Activated naive CD4-positive, alpha-beta T cell treated with anti-CD3 and anti-CD28 coated beads for 36 hours (primary cell): ENCODE measurements around the gene NDUFAF7. TPM values are rescaled to one million over a fixed set of nuclear protein-coding genes. Genes with fewer than 3 reads are reported as not detected.
"Not testable (repeated sequence)": the region's sequence is repeated elsewhere in the genome, so short reads cannot be mapped to it uniquely, and the experiment has no call there.

Source experiments
- CTCF ChIA-PET: fragments of 350-600 bp; sonication (Branson Sonifier 250); formaldehyde crosslinking; loops from one replicate; lab custom pipeline; 2021; ENCODE audit warnings: antibody characterized with exemption; lab: Charles Lee
- DNase-seq: peaks from one replicate; pipeline ENCODE4 v3.0.0-alpha.2; 2020
- H3K27ac Mint-ChIP-seq: one replicate; pipeline ENCODE4 v1.8.0; 2021; ENCODE audit warnings: mild to moderate bottlenecking, mixed read lengths
- H3K27me3 Mint-ChIP-seq: one replicate; pipeline ENCODE4 v1.8.0; 2021; ENCODE audit warnings: low read depth, mixed read lengths
- H3K36me3 Mint-ChIP-seq: one replicate; pipeline ENCODE4 v1.8.0; 2021; ENCODE audit warnings: low read depth, mixed read lengths
- H3K4me1 Mint-ChIP-seq: one replicate; pipeline ENCODE4 v1.8.0; 2021; ENCODE audit warnings: low read depth, mixed read lengths
- H3K4me3 Mint-ChIP-seq: one replicate; pipeline ENCODE4 v1.8.0; 2021; ENCODE audit warnings: mild to moderate bottlenecking, moderate library complexity, mixed read lengths
- H3K9me3 Mint-ChIP-seq: one replicate; pipeline ENCODE4 v1.8.0; 2021; ENCODE audit warnings: mixed read lengths
- intact Hi-C: fragments of 100-400 bp; cut with micrococcal nuclease; formaldehyde crosslinking; loops from one replicate; pipeline ENCODE4 v1.15.1; 2023
- total RNA-seq, 2 experiments: library from RNA; stranded (reverse); gene quantifications; one replicate each; pipeline ENCODE4 v1.2.3, GENCODE V29; 2021

The NDUFAF7 gene
- total RNA-seq, 2 experiments from 2014 or later: 17.5 to 18.2 TPM

GRCh38 chr2:37224063-37224462, 7.4 kb upstream of the NDUFAF7 start:
- no peak overlapping the region for H3K27ac Mint-ChIP-seq
- no peak for DNase-seq
- peaks cover 56% of the 10 kb centered on the region for H3K36me3 Mint-ChIP-seq
- CTCF ChIA-PET: no interaction called here
- H3K4me1 Mint-ChIP-seq: peaks cover 56% of the 10 kb centered on the region
- intact Hi-C loops: no loop called here
- H3K9me3 Mint-ChIP-seq: no peaks in the 10 kb centered on the region
- H3K4me3 Mint-ChIP-seq: no peak overlapping the region
- H3K27me3 Mint-ChIP-seq: no peaks in the 10 kb centered on the region

- H3K9me3 Mint-ChIP-seq, CTCF ChIA-PET, intact Hi-C loops, H3K27me3 Mint-ChIP-seq, DNase-seq, H3K4me3 Mint-ChIP-seq: not testable (repeated sequence)
- Mint-ChIP-seq H3K27ac (peak overlapping the region; percentile 52), H3K36me3 (peaks cover 56% of the 10 kb centered on the region), H3K4me1 (peaks cover 65% of the 10 kb centered on the region)
Measured at GRCh38 chr2:37225129-37225528, 6.3 kb upstream of the NDUFAF7 start.

GRCh38 chr2:37226863-37227262, 4.6 kb upstream of the NDUFAF7 start:
- Mint-ChIP-seq H3K4me1 (peaks cover 65% of the 10 kb centered on the region), H3K27me3 (no peaks in the 10 kb centered on the region), H3K36me3 (peaks cover 40% of the 10 kb centered on the region), H3K27ac (no peak overlapping the region), H3K4me3 (peak overlapping the region; percentile 6), H3K9me3 (no peaks in the 10 kb centered on the region)
- CTCF ChIA-PET: no interaction called here
- intact Hi-C loops: no loop called here
- no peak for DNase-seq

- intact Hi-C loops: no loop called here
- Mint-ChIP-seq H3K27me3 (no peaks in the 10 kb centered on the region), H3K4me3 (no peak overlapping the region), H3K27ac (no peak overlapping the region), H3K36me3 (peaks cover 29% of the 10 kb centered on the region), H3K9me3 (no peaks in the 10 kb centered on the region), H3K4me1 (peaks cover 49% of the 10 kb centered on the region)
- CTCF ChIA-PET: interaction anchor here (0.9 kb wide), 1 partner anchor 9 kb away, joined by 4 read pairs; no protein-coding TSS in a partner anchor
- DNase-seq: no peak
Measured at GRCh38 chr2:37228788-37229187, 2.7 kb upstream of the NDUFAF7 start.

GRCh38 chr2:37230581-37230980, 877 bp upstream of the NDUFAF7 start:
- Mint-ChIP-seq H3K4me1 (peaks cover 47% of the 10 kb centered on the region), H3K4me3 (no peak overlapping the region), H3K9me3 (no peaks in the 10 kb centered on the region), H3K27me3 (no peaks in the 10 kb centered on the region), H3K36me3 (peaks cover 26% of the 10 kb centered on the region), H3K27ac (no peak overlapping the region)
- DNase-seq: no peak
- CTCF ChIA-PET: no interaction called here
- intact Hi-C loops: loop anchor here (2.0 to 5.0 kb wide), 7 partner anchors 16 to 640 kb away; partner anchors contain the start of gene EIF2AK2

GRCh38 chr2:37232131-37232933, 874 bp downstream of the NDUFAF7 start:
- no peaks in the 10 kb centered on the region for H3K27me3 Mint-ChIP-seq
- no peak overlapping the region for H3K27ac Mint-ChIP-seq
- DNase-seq: no peak
- CTCF ChIA-PET: interaction anchor here (1.3 kb wide), 1 partner anchor 31 kb away, joined by 3 read pairs; no protein-coding TSS in a partner anchor
- peaks cover 33% of the 10 kb centered on the region for H3K4me1 Mint-ChIP-seq
- intact Hi-C loops: loop anchor here (5.0 kb wide), 3 partner anchors 75 to 620 kb away; partner anchors contain the start of gene EIF2AK2
- peaks cover 27% of the 10 kb centered on the region for H3K36me3 Mint-ChIP-seq
- H3K9me3 Mint-ChIP-seq: no peaks in the 10 kb centered on the region
- H3K4me3 Mint-ChIP-seq: no peak overlapping the region

GRCh38 chr2:37243435-37243834, 12.0 kb downstream of the NDUFAF7 start:
- H3K4me1 Mint-ChIP-seq: peaks cover 13% of the 10 kb centered on the region
- peaks cover 33% of the 10 kb centered on the region for H3K36me3 Mint-ChIP-seq
- no peaks in the 10 kb centered on the region for H3K27me3 Mint-ChIP-seq
- peak overlapping the region; percentile 65 for H3K27ac Mint-ChIP-seq
- CTCF ChIA-PET: interaction anchor here (1.6 kb wide), 1 partner anchor 634 kb away, joined by 3 read pairs; no protein-coding TSS in a partner anchor
- intact Hi-C loops: no loop called here
- DNase-seq: no peak
- no peak overlapping the region for H3K4me3 Mint-ChIP-seq
- no peaks in the 10 kb centered on the region for H3K9me3 Mint-ChIP-seq

- no peak for DNase-seq
- H3K27me3 Mint-ChIP-seq: no peaks in the 10 kb centered on the region
- H3K36me3 Mint-ChIP-seq: peaks cover 32% of the 10 kb centered on the region
- H3K27ac Mint-ChIP-seq: peak overlapping the region; percentile 65
- no peaks in the 10 kb centered on the region for H3K9me3 Mint-ChIP-seq
- peaks cover 13% of the 10 kb centered on the region for H3K4me1 Mint-ChIP-seq
- intact Hi-C loops: loop anchor here (1.0 kb wide), 3 partner anchors 13 to 132 kb away; partner anchors contain the start of genes CEBPZ, CEBPZOS and NDUFAF7
- CTCF ChIA-PET: interaction anchor here (1.5 to 1.6 kb wide), 2 partner anchors 9 to 633 kb away, joined by 3 to 4 read pairs; no protein-coding TSS in a partner anchor
- H3K4me3 Mint-ChIP-seq: no peak overlapping the region
Measured at GRCh38 chr2:37244017-37244416, 12.6 kb downstream of the NDUFAF7 start.

GRCh38 chr2:37244755-37245154, 13.3 kb downstream of the NDUFAF7 start:
- DNase-seq: no peak
- no peak overlapping the region for H3K4me3 Mint-ChIP-seq
- no peaks in the 10 kb centered on the region for H3K9me3 Mint-ChIP-seq
- CTCF ChIA-PET: interaction anchor here (1.5 to 1.6 kb wide), 2 partner anchors 10 to 632 kb away, joined by 3 to 4 read pairs; no protein-coding TSS in a partner anchor
- H3K27me3 Mint-ChIP-seq: no peaks in the 10 kb centered on the region
- H3K4me1 Mint-ChIP-seq: peaks cover 13% of the 10 kb centered on the region
- H3K36me3 Mint-ChIP-seq: peaks cover 36% of the 10 kb centered on the region
- no peak overlapping the region for H3K27ac Mint-ChIP-seq
- intact Hi-C loops: loop anchor here (1.0 kb wide), 3 partner anchors 13 to 132 kb away; partner anchors contain the start of genes CEBPZ, CEBPZOS and NDUFAF7

GRCh38 chr2:37246205-37246604, 14.7 kb downstream of the NDUFAF7 start:
- CTCF ChIA-PET: interaction anchor here (0.7 to 1.2 kb wide), 2 partner anchors 46 to 170 kb away, joined by 3 to 4 read pairs; no protein-coding TSS in a partner anchor
- Mint-ChIP-seq H3K27me3 (no peaks in the 10 kb centered on the region), H3K36me3 (peaks cover 34% of the 10 kb centered on the region), H3K4me1 (peaks cover 13% of the 10 kb centered on the region), H3K9me3 (no peaks in the 10 kb centered on the region), H3K27ac (no peak overlapping the region), H3K4me3 (no peak overlapping the region)
- DNase-seq: no peak
- intact Hi-C loops: no loop called here

GRCh38 chr2:37250869-37251740, 19.6 kb downstream of the NDUFAF7 start:
- no peaks in the 10 kb centered on the region for H3K27me3 Mint-ChIP-seq
- H3K36me3 Mint-ChIP-seq: peaks cover 39% of the 10 kb centered on the region
- H3K27ac Mint-ChIP-seq: no peak overlapping the region
- DNase-seq: no peak
- peaks cover 2% of the 10 kb centered on the region for H3K4me1 Mint-ChIP-seq
- CTCF ChIA-PET: interaction anchor here (0.6 kb wide), 1 partner anchor 606 kb away, joined by 6 read pairs; no protein-coding TSS in a partner anchor
- intact Hi-C loops: no loop called here
- H3K4me3 Mint-ChIP-seq: no peak overlapping the region
- no peaks in the 10 kb centered on the region for H3K9me3 Mint-ChIP-seq
